GM04503 (cell line): ENCODE results near the gene ADH1C.
"Not testable (repeated sequence)": the region's sequence is repeated elsewhere in the genome, so short reads cannot be mapped to it uniquely, and the experiment has no call there.

ENCODE experiments used
- DNase-seq: peaks from one replicate; pipeline ENCODE4 v3.0.0-alpha.2; 2012; ENCODE audit warnings: low read depth

The ADH1C gene

GRCh38 chr4:99352602-99353537 lies at the start of gene ADH1C:
ADH1C (minus strand) TSS chr4:99352746; CDS start chr4:99352675, 71 bp downstream.
- no peak for DNase-seq

GRCh38 chr4:99400831-99401230 lies 48.3 kb upstream of the ADH1C start:
- no peak for DNase-seq

GRCh38 chr4:99399017-99399416 lies 46.5 kb upstream of the ADH1C start:
- no peak for DNase-seq

GRCh38 chr4:99395595-99396364 lies 43.2 kb upstream of the ADH1C start:
- DNase-seq = no peak

GRCh38 chr4:99394896-99395295 lies 42.4 kb upstream of the ADH1C start:
- no peak for DNase-seq

GRCh38 chr4:99390055-99390454 lies 37.5 kb upstream of the ADH1C start:
- no peak for DNase-seq

- DNase-seq = no peak
Observed at GRCh38 chr4:99389606-99390005, 37.1 kb upstream of the ADH1C start.

- peak; percentile 92 for DNase-seq
Observed at GRCh38 chr4:99383833-99384392, 31.4 kb upstream of the ADH1C start.

- no peak for DNase-seq
Observed at GRCh38 chr4:99383399-99383798, 30.9 kb upstream of the ADH1C start.

- DNase-seq = no peak
Observed at GRCh38 chr4:99382745-99383360, 30.3 kb upstream of the ADH1C start.

GRCh38 chr4:99381588-99382175 lies 29.1 kb upstream of the ADH1C start:
- DNase-seq = no peak

GRCh38 chr4:99379571-99379970 lies 27.0 kb upstream of the ADH1C start:
- DNase-seq = no peak

- DNase-seq = no peak
Observed at GRCh38 chr4:99378876-99379275, 26.3 kb upstream of the ADH1C start.

GRCh38 chr4:99377341-99377740 lies 24.8 kb upstream of the ADH1C start:
- not testable (repeated sequence) for DNase-seq

GRCh38 chr4:99372464-99372863 lies 19.9 kb upstream of the ADH1C start:
- not testable (repeated sequence) for DNase-seq

GRCh38 chr4:99367817-99368216 lies 15.3 kb upstream of the ADH1C start:
- DNase-seq = not testable (repeated sequence)

- no peak for DNase-seq
Observed at GRCh38 chr4:99366491-99366890, 13.9 kb upstream of the ADH1C start.

- DNase-seq = no peak
Observed at GRCh38 chr4:99362768-99363167, 10.2 kb upstream of the ADH1C start.

GRCh38 chr4:99361899-99362275 lies 9.3 kb upstream of the ADH1C start:
- DNase-seq = no peak

- no peak for DNase-seq
Observed at GRCh38 chr4:99361268-99361898, 8.8 kb upstream of the ADH1C start.

GRCh38 chr4:99359480-99360204 lies 7.1 kb upstream of the ADH1C start:
- DNase-seq = no peak
